H9 (cell line): ENCODE measurements around the gene SYT7. TPM values are rescaled to one million over a fixed set of nuclear protein-coding genes. Genes with fewer than 3 reads are reported as not detected.

Experiments
- DNase-seq: peaks from one replicate; pipeline ENCODE4 v3.0.0-alpha.2; 2017
- H2AFZ ChIP-seq: one replicate; pipeline ENCODE4 v1.6.1; 2013; ENCODE audit warnings: mild to moderate bottlenecking, low read length, control low read depth, moderate library complexity
- H2AK5ac ChIP-seq: 2 replicates; pipeline ENCODE4 v1.6.1; 2013; ENCODE audit warnings: low read length, control low read depth, mixed read lengths; ENCODE audit not compliant: insufficient read length
- H2BK120ac ChIP-seq: one replicate; pipeline ENCODE4 v1.6.1; 2013; ENCODE audit warnings: low read depth, mild to moderate bottlenecking, low read length, control low read depth, inconsistent platforms; ENCODE audit not compliant: poor library complexity, severe bottlenecking
- H2BK12ac ChIP-seq: 2 replicates; pipeline ENCODE4 v1.6.1; 2013; ENCODE audit warnings: low read length, control low read depth, mixed read lengths, low read depth; ENCODE audit not compliant: insufficient read length
- H2BK15ac ChIP-seq: 2 replicates; pipeline ENCODE4 v1.6.1; 2013; ENCODE audit warnings: low read depth, low read length, control low read depth
- H2BK20ac ChIP-seq: one replicate; pipeline ENCODE4 v1.6.1; 2013; ENCODE audit warnings: low read depth, mild to moderate bottlenecking, low read length, control low read depth, inconsistent platforms; ENCODE audit not compliant: poor library complexity, severe bottlenecking
- H2BK5ac ChIP-seq: 2 replicates; pipeline ENCODE4 v1.6.1; 2013; ENCODE audit warnings: low read length, control low read depth, mixed read lengths; ENCODE audit not compliant: insufficient read length
- H3K14ac ChIP-seq: 2 replicates; pipeline ENCODE4 v1.6.1; 2013; ENCODE audit warnings: low read length, control low read depth; ENCODE audit not compliant: insufficient read depth
- H3K18ac ChIP-seq: 2 replicates; pipeline ENCODE4 v1.6.1; 2013; ENCODE audit warnings: low read depth, mild to moderate bottlenecking, mixed read lengths, low read length, control low read depth; ENCODE audit not compliant: insufficient read length
- H3K23ac ChIP-seq: 2 replicates; pipeline ENCODE4 v1.6.1; 2013; ENCODE audit warnings: low read length, control low read depth, mixed read lengths, low read depth; ENCODE audit not compliant: insufficient read length
- H3K23me2 ChIP-seq: 2 replicates; pipeline ENCODE4 v1.6.1; 2013; ENCODE audit warnings: low read depth, mild to moderate bottlenecking, mixed read lengths, low read length, control low read depth; ENCODE audit not compliant: insufficient read length, poor library complexity, severe bottlenecking
- H3K27ac ChIP-seq: 2 replicates; pipeline ENCODE4 v1.5.1; 2013; ENCODE audit warnings: low read length, control low read depth, mixed read lengths, low read depth; ENCODE audit not compliant: insufficient read length
- H3K27me3 ChIP-seq: 2 replicates; pipeline ENCODE4 v1.6.1; 2013; ENCODE audit warnings: low read length, control low read depth, inconsistent platforms; ENCODE audit not compliant: insufficient read depth
- H3K4ac ChIP-seq: 2 replicates; pipeline ENCODE4 v1.6.1; 2013; ENCODE audit warnings: low read depth, mild to moderate bottlenecking, control low read depth, inconsistent platforms, low read length, moderate library complexity
- H3K4me1 ChIP-seq: 2 replicates; pipeline ENCODE4 v1.6.1; 2013; ENCODE audit warnings: low read length, control low read depth, inconsistent platforms; ENCODE audit not compliant: insufficient read depth
- H3K4me2 ChIP-seq: 2 replicates; pipeline ENCODE4 v1.6.1; 2013; ENCODE audit warnings: low read length, control low read depth, mixed read lengths; ENCODE audit not compliant: insufficient read length, insufficient read depth
- H3K56ac ChIP-seq: 2 replicates; pipeline ENCODE4 v1.6.1; 2013; ENCODE audit warnings: low read depth, mild to moderate bottlenecking, mixed read lengths, low read length, control low read depth; ENCODE audit not compliant: insufficient read length
- H3K79me1 ChIP-seq: 2 replicates; pipeline ENCODE4 v1.6.1; 2013; ENCODE audit warnings: low read depth, mild to moderate bottlenecking, moderate library complexity, low read length, control low read depth, inconsistent platforms; ENCODE audit not compliant: insufficient read depth, poor library complexity, severe bottlenecking
- H3K79me2 ChIP-seq: 2 replicates; pipeline ENCODE4 v1.6.1; 2013; ENCODE audit warnings: low read length, control low read depth, inconsistent platforms; ENCODE audit not compliant: insufficient read depth
- H3K9ac ChIP-seq: 2 replicates; pipeline ENCODE4 v1.6.1; 2013; ENCODE audit warnings: low read length, control low read depth, mixed read lengths; ENCODE audit not compliant: insufficient read length; ENCODE audit errors: extremely low read depth
- H3K9me3 ChIP-seq: one replicate; pipeline ENCODE4 v1.6.1; 2013; ENCODE audit warnings: low read depth, low read length, inconsistent platforms; ENCODE audit not compliant: control insufficient read depth
- H3T11ph ChIP-seq: one replicate; pipeline ENCODE4 v1.6.1; 2013; ENCODE audit warnings: mild to moderate bottlenecking, low read length, control low read depth, inconsistent platforms
- H4K20me1 ChIP-seq: one replicate; pipeline ENCODE4 v1.6.1; 2013; ENCODE audit not compliant: control insufficient read depth, insufficient read length, insufficient read depth
- H4K5ac ChIP-seq: 2 replicates; pipeline ENCODE4 v1.6.1; 2013; ENCODE audit warnings: low read depth, mild to moderate bottlenecking, mixed read lengths, low read length, control low read depth; ENCODE audit not compliant: insufficient read length
- H4K8ac ChIP-seq: replicated peaks from 2 replicates; pipeline ENCODE4 v1.6.1; 2013; ENCODE audit warnings: low read length, control low read depth, mixed read lengths, low read depth; ENCODE audit not compliant: insufficient read length
- H4K91ac ChIP-seq: 2 replicates; pipeline ENCODE4 v1.6.1; 2013; ENCODE audit warnings: low read depth, mild to moderate bottlenecking, moderate library complexity, mixed read lengths, low read length, control low read depth; ENCODE audit not compliant: insufficient read length
- H3K27ac Mint-ChIP-seq, 3 experiments: 2 replicates in 2 of 3; 3 replicates in 1 of 3; pipeline ENCODE4 v1.8.0; 2020 to 2021; ENCODE audit warnings: mixed read lengths in 3 of 3, mild to moderate bottlenecking in 1 of 3, moderate library complexity in 1 of 3
- H3K27me3 Mint-ChIP-seq: 2 replicates; pipeline ENCODE4 v1.8.0; 2021; ENCODE audit warnings: low read depth, mild to moderate bottlenecking, moderate library complexity, mixed read lengths
- H3K36me3 Mint-ChIP-seq, 3 experiments: 2 replicates in 2 of 3; 3 replicates in 1 of 3; pipeline ENCODE4 v1.8.0; 2020 to 2021; ENCODE audit warnings: low read depth in 3 of 3, mixed read lengths in 3 of 3; ENCODE audit not compliant: insufficient read depth in 1 of 3
- H3K4me1 Mint-ChIP-seq, 2 experiments: 2 replicates each; pipeline ENCODE4 v1.8.0; 2020; ENCODE audit warnings: mixed read lengths in 2 of 2
- H3K4me3 Mint-ChIP-seq, 2 experiments: 2 replicates in 1 of 2; 3 replicates in 1 of 2; pipeline ENCODE4 v1.8.0; 2020 to 2021; ENCODE audit warnings: mild to moderate bottlenecking in 2 of 2, mixed read lengths in 2 of 2, moderate library complexity in 1 of 2
- H3K9me3 Mint-ChIP-seq, 2 experiments: 2 replicates in 1 of 2; 3 replicates in 1 of 2; pipeline ENCODE4 v1.8.0; 2020; ENCODE audit warnings: mild to moderate bottlenecking in 2 of 2, mixed read lengths in 2 of 2, moderate library complexity in 1 of 2
- WGBS: extraction: QIAGEN DNeasy Blood & Tissue Kit; methylation state at CpG from one replicate; pipeline ENCODE4 v1.1.7; 2013; ENCODE audit warnings: missing lambda C conversion rate, low lambda C conversion rate, mixed read lengths; ENCODE audit not compliant: insufficient read length; ENCODE audit errors: extremely low coverage; 5-methylcytosine and 5-hydroxymethylcytosine counted together
- total RNA-seq: library from RNA; stranded (reverse); gene quantifications from 2 replicates; pipeline ENCODE4 v1.2.1, GENCODE V29; 2021
- TF ChIP-seq, protein P1 (sequence below): fragments of 200-600 bp; sonication (generic); conservative IDR thresholded peaks from 3 replicates; pipeline ENCODE4 v1.8.0; 2021; ENCODE audit warnings: antibody characterized with exemption, mild to moderate bottlenecking

Gene SYT7
- total RNA-seq, 1 experiment from 2014 or later: 8.8 TPM

DNA sequence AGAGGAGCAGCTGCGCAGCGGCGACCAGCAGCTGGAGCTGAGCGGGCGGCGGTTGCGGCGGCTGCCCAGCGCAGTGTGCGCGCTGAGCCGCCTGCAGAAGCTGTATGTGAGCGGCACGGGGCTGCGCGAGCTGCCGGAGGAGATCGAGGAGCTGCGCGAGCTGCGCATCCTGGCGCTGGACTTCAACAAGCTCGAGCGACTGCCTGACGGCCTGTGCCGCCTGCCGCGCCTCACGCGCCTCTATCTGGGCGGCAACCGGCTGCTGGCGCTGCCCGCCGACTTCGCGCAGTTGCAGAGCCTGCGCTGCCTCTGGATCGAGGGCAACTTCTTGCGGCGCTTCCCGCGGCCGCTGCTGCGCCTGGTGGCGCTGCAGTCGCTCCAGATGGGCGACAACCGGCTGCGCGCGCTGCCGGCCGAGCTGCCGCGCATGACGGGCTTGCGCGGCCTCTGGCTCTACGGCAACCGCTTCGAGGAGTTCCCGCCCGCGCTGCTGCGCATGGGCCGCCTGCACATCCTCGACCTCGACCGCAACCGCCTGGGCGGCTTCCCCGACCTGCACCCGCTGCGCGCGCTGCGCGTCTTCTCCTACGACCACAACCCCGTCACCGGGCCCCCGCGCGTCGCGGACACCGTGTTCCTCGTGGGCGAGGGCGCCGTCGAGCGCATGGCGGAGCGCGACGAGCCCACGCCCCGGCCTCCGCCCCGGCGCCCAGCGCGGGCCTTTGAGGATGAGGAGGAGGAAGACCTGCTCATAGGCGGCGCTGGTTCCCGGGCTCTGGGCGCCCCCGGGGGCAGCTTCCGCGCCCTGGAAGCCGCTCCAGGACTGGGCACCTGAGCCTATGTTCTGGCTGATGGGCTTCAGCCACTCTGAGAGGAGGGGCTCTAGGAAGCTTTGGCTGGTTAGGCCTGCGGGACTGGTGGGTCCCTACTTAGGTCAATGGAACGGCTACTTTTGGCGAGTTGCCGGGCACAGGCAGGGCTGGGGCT is 71.5 kb downstream of the SYT7 start:
- no peak overlapping the region for H2BK12ac ChIP-seq
- no peak overlapping the region for H3K23ac ChIP-seq
- H3K4me1 ChIP-seq: peaks cover 11% of the 10 kb centered on the region; the same call in 1 of the 2 replicates
- DNase-seq: peak; percentile 89
- Mint-ChIP-seq H3K4me3 (peak overlapping the region; percentile 37 to 64; a peak in 4 of 5 replicates), H3K27me3 (peaks cover 77% of the 10 kb centered on the region), H3K27ac (no peak overlapping the region), H3K4me1 (peaks cover 45 to 47% of the 10 kb centered on the region in 2 experiments), H3K9me3 (no peaks in the 10 kb centered on the region; a peak in 1 of 5 replicates), H3K36me3 (no peaks in the 10 kb centered on the region; a peak in 1 of 7 replicates)
- no peaks in the 10 kb centered on the region for H3K79me2 ChIP-seq
- no peak overlapping the region for H4K91ac ChIP-seq
- H3K23me2 ChIP-seq: no peaks in the 10 kb centered on the region
- WGBS: no CpG with 5 or more reads among the region's 117 CpGs
- H4K8ac ChIP-seq: no peak overlapping the region
- H4K5ac ChIP-seq: no peak overlapping the region
- peak overlapping the region; percentile 34 for H3K4me2 ChIP-seq
- TF ChIP-seq, protein P1, sequence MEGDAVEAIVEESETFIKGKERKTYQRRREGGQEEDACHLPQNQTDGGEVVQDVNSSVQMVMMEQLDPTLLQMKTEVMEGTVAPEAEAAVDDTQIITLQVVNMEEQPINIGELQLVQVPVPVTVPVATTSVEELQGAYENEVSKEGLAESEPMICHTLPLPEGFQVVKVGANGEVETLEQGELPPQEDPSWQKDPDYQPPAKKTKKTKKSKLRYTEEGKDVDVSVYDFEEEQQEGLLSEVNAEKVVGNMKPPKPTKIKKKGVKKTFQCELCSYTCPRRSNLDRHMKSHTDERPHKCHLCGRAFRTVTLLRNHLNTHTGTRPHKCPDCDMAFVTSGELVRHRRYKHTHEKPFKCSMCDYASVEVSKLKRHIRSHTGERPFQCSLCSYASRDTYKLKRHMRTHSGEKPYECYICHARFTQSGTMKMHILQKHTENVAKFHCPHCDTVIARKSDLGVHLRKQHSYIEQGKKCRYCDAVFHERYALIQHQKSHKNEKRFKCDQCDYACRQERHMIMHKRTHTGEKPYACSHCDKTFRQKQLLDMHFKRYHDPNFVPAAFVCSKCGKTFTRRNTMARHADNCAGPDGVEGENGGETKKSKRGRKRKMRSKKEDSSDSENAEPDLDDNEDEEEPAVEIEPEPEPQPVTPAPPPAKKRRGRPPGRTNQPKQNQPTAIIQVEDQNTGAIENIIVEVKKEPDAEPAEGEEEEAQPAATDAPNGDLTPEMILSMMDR: peak; percentile 68
- H2BK5ac ChIP-seq: no peak overlapping the region
- H3K14ac ChIP-seq: no peak overlapping the region
- H3K56ac ChIP-seq: no peak overlapping the region
- H2AK5ac ChIP-seq: no peak overlapping the region
- H3K4ac ChIP-seq: no peak overlapping the region
- H3K27me3 ChIP-seq: peaks cover 18% of the 10 kb centered on the region
- no peak overlapping the region for H3K9ac ChIP-seq
- no peak overlapping the region for H3K27ac ChIP-seq
- H4K20me1 ChIP-seq: no peaks in the 10 kb centered on the region
- no peak overlapping the region for H2BK20ac ChIP-seq
- H3K79me1 ChIP-seq: no peaks in the 10 kb centered on the region
- no peak overlapping the region for H2AFZ ChIP-seq
- no peak overlapping the region for H2BK120ac ChIP-seq
- H2BK15ac ChIP-seq: no peak overlapping the region
- H3K18ac ChIP-seq: no peak overlapping the region
- no peaks in the 10 kb centered on the region for H3K9me3 ChIP-seq
- H3T11ph ChIP-seq: no peak overlapping the region
